GM18502 (cell line): ENCODE measurements around the gene KCNMA1.

Experiments used
- ATAC-seq: cut with Tn5 transposase; IDR thresholded peaks from one replicate; pipeline ENCODE4 v1.9.1; 2021; ENCODE audit warnings: mild to moderate bottlenecking; ENCODE audit not compliant: unreplicated experiment, poor library complexity

Gene KCNMA1

GRCh38 chr10:77160679-77161078, 476.9 kb downstream of the KCNMA1 start:
- no peak for ATAC-seq

- no peak for ATAC-seq
These were observed 478.0 kb downstream of the KCNMA1 start for GRCh38 chr10:77159538-77160110.

DNA sequence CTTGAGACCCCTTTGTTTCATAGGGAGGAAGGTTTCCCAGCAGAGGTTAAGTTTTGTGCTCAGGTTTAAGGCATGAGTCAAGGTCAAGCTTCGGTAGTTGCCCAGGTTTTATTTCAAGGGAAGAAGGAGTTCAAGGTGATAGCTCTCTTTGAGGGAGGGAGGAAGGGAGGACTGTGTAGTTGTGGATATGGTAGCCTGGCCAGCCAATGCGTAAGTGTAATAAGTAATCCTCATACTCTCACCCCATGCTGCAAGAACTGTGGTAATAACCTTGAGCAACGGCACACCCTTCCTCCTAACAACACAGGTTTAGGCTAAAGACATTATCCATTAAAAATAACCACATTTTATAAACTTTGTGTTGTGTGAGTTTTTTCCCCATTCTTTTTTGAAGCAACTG, 478.9 kb downstream of the KCNMA1 start:
- no peak for ATAC-seq

- ATAC-seq: no peak
These were observed 480.2 kb downstream of the KCNMA1 start for GRCh38 chr10:77157248-77158019.

DNA sequence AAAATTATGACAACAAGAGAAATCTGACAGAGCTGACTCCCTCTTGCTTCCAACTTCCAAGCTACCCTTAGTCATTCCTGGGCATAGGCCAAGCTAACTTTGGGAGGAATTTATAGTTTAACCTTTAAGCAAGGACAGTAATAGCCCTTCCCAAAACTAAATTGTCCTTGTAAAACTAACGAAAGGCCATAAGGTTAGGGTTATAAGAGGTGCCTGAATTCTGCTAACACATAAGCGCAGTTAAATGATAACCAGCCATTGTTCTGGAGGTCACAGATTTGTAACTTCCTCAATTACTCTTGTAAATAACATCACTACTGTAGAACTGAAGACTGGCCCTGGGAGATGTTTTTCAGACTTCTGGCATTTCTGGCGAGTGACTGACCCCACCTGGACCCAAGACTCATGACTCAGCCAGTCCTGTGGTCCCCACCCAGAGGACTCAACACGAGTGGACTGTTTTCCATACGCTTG, 481.2 kb downstream of the KCNMA1 start:
- ATAC-seq: no peak

DNA sequence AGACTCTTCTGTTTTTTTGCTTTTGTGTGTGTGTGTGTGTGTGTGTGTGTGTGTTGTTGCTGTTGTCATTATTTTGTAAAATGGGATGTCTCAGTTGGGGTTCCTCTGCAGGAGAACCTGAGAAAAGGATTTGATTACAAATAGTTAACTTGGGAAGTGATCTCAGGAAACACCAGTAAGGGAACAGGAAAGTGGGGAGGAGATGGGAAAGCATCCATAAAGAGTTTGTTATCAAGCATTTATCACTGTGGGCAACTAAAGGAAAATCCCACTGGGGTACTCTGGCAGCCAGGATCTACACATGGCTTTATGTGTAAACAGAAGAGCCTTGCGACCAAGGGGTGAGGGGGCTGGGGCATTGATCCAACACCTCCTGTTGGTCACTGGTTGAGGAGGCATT, 485.4 kb downstream of the KCNMA1 start:
- ATAC-seq: no peak

DNA sequence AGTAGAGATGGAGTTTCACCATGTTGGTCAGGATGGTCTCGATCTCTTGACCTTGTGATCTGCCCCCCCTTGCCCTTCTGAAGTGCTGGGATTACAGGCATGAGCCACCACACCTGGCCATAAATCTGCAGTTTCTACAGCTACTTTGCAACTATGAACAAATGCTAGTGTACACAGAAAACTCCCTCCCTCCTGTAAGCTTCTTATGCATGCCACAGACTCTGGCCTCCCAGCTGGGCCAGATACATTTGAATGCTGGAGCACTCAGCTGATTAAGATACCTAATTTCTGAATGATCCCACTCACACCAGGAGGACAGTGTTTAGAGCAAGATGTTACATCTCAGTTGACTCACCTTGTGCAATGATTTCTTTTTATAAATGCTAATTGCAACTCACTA, 486.2 kb downstream of the KCNMA1 start:
- ATAC-seq: no peak

DNA sequence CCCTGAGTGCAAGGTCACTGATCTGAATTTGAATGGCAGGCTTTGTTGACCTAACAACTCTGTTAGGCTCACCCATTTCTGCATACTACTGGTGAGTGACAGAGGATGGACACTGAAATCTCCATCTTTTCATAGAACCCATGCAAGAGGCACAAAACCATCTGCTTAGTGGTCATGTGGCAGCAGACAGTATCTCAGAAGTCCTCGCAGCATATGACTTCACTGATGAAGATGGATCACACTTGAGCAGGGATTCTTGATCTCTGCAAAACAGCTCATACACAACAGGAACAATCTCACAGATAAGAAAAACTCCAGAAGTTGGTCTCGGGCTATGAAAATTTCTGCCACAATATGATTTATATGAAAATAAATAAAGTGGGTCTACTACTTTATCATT, 487.9 kb downstream of the KCNMA1 start:
- ATAC-seq: no peak

DNA sequence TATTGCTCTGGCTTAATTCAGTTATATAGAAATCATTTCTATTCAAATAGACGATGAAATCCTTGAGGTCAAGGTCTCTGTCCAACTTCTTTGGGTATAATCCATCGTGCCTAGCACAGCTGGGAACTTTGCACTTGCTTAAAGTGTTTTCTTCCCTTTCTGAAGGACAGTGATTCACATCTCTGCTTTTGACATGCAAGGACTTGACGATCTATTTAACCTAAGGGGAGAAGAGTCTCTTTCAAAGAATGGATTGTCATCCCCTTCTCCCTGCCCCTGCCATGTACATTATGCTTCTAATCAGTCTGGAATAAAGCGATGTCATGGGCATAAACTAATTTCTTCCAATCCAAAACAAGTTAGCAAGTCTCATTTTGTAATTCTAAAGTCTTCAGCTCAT, 488.6 kb downstream of the KCNMA1 start:
- no peak for ATAC-seq

DNA sequence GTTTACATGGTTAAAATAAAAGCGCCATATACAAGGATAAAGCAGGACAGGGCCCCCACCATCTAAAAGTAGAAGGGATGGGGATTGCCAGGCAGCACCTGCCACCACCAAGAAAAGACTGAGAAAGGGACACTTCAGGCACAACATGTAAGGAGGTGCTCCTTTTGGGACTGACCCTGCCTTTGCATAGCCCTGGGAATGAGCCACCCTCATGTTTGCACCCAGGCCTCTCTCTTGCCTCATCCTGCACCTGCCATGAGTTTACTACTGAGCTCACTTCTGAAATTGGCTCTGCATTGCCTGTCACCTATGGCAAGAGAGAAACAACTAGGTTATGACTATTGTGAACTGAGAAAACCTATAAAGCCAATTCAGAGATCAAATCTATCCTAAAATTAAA, 489.7 kb downstream of the KCNMA1 start:
- no peak for ATAC-seq

GRCh38 chr10:77146712-77147336, 490.8 kb downstream of the KCNMA1 start:
- no peak for ATAC-seq

DNA sequence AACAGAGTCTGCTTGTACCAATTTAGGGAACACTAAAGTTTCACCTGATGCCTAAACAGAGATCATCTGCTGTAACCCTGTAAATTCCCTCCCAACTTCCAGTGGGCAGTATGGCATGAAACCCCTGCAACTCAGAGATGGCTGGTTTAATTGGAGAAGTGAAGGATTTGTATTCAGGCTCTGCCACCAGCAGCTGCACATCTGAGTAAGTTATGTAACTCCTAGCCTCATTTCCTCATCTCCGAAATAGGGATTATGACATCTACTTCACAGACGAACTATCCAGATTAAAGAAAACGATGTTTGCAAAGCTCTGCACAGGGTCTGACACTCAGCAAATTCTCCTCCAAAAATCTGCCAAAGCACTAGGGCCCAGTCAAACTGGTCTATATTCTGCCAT, 493.0 kb downstream of the KCNMA1 start:
- ATAC-seq: no peak

GRCh38 chr10:77139252-77140160, 498.1 kb downstream of the KCNMA1 start:
- no peak for ATAC-seq

GRCh38 chr10:77138541-77138940, 499.1 kb downstream of the KCNMA1 start:
- ATAC-seq: no peak

GRCh38 chr10:77135555-77135954, 502.1 kb downstream of the KCNMA1 start:
- no peak for ATAC-seq

DNA sequence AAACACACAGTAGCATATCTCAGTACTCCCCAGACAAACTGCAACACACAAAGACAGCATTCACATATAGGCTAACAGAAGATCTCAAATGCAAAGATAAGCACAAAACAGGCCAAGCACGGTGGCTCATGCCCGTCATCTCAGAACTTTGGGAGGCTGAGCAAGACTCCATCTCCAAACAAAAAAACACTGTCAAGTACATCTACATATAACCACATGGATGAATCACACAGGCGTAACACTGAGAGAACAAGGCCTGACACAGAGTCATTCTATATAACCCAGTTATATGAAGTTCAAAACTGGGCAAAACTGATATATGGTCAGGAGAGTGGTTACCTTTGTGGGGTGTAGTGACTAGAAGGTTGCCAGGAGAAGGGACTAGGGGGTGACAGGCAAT, 506.4 kb downstream of the KCNMA1 start:
- ATAC-seq: no peak

- no peak for ATAC-seq
These were observed 510.4 kb downstream of the KCNMA1 start for GRCh38 chr10:77127243-77127642.

- no peak for ATAC-seq
These were observed 512.4 kb downstream of the KCNMA1 start for GRCh38 chr10:77125231-77125630.

GRCh38 chr10:77123330-77123729, 514.3 kb downstream of the KCNMA1 start:
- ATAC-seq: no peak

- no peak for ATAC-seq
These were observed 515.8 kb downstream of the KCNMA1 start for GRCh38 chr10:77121829-77122228.
